ENCODE measurements around the gene ATP1A4.

DNA sequence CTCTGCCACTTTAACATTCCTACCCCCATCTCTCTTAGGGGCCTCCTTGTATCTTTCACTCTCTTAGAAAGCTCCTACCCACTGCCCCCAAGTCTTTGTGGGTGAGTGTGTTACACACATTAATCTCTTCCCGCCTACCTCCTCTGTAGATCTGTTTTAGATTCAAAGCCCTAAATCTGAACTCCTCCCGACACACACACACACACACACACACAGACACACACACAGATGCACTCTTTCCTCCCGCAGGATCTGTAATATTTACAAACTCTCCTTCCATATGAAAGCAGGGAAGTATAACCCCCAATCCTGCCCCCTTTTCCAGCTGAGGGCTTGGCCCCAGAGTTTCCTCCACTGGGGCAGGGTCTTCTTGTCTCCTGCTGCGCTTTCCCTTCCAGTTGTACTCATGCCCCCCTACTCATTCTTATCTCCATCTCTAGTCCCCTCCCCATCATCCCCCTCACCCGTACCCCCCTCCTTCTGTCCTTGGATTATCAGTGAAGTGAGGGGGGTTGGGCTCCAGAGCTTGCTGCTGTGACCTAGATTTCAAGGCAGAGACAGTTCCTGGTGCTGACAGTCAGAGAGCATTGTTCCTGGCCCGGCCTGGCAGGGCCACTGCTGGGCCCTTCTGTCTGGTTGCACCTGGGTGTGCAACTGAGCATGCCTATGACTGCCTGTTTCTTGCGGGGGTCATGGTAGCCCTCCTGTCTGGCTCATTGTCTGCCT, 58.1 kb downstream of the ATP1A4 start:
- TF ChIP-seq ZFP30 (CRISPR knock-in tag; IDR thresholded peaks at IDR 0.05) (no peak), ZNF565 (CRISPR knock-in tag; conservative IDR thresholded peaks at IDR 0.05; ENCODE audit: low read depth) (no peak), PPARA (CRISPR knock-in tag; IDR thresholded peaks at IDR 0.05; ENCODE audit: borderline replicate concordance) (no peak), ARNTL (CRISPR knock-in tag; IDR thresholded peaks at IDR 0.05; ENCODE audit: borderline replicate concordance, low read depth) (no peak), BACH2 (CRISPR knock-in tag; IDR thresholded peaks at IDR 0.05; ENCODE audit: borderline replicate concordance) (no peak), RARB (CRISPR knock-in tag; IDR thresholded peaks at IDR 0.05) (no peak), SNAI2 (CRISPR knock-in tag; IDR thresholded peaks at IDR 0.05) (no peak), ISL1 (CRISPR knock-in tag; IDR thresholded peaks at IDR 0.05) (no peak), GLIS3 (CRISPR knock-in tag; IDR thresholded peaks at IDR 0.05) (no peak), ZFP3 (CRISPR knock-in tag; IDR thresholded peaks at IDR 0.05) (no peak), ZNF8 (CRISPR knock-in tag; IDR thresholded peaks at IDR 0.05) (no peak)
- TF ChIP-seq, protein P1, sequence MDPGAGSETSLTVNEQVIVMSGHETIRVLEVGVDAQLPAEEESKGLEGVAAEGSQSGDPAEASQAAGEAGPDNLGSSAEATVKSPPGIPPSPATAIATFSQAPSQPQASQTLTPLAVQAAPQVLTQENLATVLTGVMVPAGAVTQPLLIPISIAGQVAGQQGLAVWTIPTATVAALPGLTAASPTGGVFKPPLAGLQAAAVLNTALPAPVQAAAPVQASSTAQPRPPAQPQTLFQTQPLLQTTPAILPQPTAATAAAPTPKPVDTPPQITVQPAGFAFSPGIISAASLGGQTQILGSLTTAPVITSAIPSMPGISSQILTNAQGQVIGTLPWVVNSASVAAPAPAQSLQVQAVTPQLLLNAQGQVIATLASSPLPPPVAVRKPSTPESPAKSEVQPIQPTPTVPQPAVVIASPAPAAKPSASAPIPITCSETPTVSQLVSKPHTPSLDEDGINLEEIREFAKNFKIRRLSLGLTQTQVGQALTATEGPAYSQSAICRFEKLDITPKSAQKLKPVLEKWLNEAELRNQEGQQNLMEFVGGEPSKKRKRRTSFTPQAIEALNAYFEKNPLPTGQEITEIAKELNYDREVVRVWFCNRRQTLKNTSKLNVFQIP (CRISPR knock-in tag; IDR thresholded peaks at IDR 0.05; ENCODE audit: borderline replicate concordance, low read depth): no peak
- TF ChIP-seq, protein P2, sequence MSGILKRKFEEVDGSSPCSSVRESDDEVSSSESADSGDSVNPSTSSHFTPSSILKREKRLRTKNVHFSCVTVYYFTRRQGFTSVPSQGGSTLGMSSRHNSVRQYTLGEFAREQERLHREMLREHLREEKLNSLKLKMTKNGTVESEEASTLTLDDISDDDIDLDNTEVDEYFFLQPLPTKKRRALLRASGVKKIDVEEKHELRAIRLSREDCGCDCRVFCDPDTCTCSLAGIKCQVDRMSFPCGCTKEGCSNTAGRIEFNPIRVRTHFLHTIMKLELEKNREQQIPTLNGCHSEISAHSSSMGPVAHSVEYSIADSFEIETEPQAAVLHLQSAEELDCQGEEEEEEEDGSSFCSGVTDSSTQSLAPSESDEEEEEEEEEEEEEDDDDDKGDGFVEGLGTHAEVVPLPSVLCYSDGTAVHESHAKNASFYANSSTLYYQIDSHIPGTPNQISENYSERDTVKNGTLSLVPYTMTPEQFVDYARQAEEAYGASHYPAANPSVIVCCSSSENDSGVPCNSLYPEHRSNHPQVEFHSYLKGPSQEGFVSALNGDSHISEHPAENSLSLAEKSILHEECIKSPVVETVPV (CRISPR knock-in tag; IDR thresholded peaks at IDR 0.05): no peak
- TF ChIP-seq, protein P3, sequence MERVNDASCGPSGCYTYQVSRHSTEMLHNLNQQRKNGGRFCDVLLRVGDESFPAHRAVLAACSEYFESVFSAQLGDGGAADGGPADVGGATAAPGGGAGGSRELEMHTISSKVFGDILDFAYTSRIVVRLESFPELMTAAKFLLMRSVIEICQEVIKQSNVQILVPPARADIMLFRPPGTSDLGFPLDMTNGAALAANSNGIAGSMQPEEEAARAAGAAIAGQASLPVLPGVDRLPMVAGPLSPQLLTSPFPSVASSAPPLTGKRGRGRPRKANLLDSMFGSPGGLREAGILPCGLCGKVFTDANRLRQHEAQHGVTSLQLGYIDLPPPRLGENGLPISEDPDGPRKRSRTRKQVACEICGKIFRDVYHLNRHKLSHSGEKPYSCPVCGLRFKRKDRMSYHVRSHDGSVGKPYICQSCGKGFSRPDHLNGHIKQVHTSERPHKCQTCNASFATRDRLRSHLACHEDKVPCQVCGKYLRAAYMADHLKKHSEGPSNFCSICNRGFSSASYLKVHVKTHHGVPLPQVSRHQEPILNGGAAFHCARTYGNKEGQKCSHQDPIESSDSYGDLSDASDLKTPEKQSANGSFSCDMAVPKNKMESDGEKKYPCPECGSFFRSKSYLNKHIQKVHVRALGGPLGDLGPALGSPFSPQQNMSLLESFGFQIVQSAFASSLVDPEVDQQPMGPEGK (CRISPR knock-in tag; IDR thresholded peaks at IDR 0.05; ENCODE audit: borderline replicate concordance): no peak

Measured in SK-N-SH treated with all-trans-retinoic acid at 6 μM for 48 hours (cell line).